T-helper 22 cell (primary cell): ENCODE measurements around the gene INTS3.
A peak's percentile ranks its signal among the peaks of the same experiment; 100 is the strongest.
"Not testable (repeated sequence)": the region's sequence is repeated elsewhere in the genome, so short reads cannot be mapped to it uniquely, and the experiment has no call there.

Experiments
- DNase-seq: peaks from one replicate; pipeline ENCODE4 v3.0.0-alpha.2; 2020; ENCODE audit warnings: low read depth

INTS3 gene

DNA sequence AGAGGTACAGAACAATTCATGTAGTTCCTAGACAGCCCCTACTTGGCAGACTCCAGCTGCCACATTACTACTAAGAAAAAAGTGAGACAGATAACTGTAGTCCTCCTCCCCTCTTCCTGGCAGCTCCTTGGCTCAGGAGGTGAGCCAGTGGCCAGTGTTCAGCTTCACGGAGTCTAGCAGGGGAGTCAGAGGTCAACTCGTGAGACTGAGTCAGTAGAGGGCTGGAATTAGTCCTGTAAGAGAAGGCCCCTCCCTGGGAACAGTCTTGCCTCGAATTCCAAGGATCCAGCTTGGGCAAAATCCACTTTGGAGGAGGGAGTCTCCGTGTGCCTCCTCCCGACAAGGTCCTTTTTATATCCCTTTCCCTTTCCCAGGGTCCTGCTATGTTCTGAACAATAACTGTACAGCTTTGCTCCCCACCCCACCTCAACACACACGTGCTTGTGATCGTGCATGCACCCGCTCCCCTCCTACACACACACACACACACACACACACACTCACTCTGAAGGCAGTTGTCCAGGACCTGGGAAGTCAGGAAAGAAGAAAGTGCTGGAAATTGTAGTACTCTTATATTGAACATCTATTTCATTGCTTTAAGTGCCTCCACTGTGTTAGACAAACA, 24.8 kb downstream of the INTS3 start:
- DNase-seq = no peak

DNA sequence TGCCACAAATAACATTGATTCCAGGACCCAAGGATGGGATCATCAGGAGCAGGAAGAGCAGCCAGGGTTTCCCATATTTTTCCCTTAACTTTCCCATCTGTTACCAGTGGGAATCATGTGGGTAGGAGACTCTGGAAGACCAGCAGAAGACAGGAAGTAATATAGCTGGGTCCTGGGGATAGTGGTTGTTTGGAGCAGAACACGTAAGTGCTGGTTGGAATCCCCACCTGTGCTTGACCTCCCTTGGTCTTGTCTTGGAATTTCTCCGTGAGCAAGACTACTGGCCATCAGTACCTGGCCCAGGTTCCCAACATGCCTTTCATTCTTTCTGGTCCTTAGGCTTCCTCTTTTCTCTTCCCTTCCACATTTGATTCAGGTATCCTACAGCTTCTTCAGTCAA, 26.4 kb downstream of the INTS3 start:
- DNase-seq = no peak

DNA sequence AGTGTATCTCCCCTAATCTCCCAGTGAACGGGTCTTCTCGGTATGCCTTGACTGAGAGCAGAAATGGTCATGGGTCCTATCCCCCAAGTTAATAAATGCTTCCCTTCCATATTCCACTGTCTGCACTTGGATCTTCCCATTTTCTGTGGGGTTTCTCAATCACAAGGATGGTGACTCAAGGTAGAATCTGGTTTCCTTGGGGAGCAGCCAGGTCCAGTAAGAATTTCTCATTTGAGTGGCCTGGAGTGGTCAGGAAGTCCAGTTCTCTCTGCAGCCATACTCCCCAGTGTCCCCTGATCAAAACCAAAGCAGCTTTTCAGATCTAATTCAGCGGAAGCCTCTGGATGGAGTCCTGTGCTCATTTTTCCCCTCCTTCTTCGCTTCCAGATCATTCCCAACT, 32.6 kb downstream of the INTS3 start:
- DNase-seq = no peak

DNA sequence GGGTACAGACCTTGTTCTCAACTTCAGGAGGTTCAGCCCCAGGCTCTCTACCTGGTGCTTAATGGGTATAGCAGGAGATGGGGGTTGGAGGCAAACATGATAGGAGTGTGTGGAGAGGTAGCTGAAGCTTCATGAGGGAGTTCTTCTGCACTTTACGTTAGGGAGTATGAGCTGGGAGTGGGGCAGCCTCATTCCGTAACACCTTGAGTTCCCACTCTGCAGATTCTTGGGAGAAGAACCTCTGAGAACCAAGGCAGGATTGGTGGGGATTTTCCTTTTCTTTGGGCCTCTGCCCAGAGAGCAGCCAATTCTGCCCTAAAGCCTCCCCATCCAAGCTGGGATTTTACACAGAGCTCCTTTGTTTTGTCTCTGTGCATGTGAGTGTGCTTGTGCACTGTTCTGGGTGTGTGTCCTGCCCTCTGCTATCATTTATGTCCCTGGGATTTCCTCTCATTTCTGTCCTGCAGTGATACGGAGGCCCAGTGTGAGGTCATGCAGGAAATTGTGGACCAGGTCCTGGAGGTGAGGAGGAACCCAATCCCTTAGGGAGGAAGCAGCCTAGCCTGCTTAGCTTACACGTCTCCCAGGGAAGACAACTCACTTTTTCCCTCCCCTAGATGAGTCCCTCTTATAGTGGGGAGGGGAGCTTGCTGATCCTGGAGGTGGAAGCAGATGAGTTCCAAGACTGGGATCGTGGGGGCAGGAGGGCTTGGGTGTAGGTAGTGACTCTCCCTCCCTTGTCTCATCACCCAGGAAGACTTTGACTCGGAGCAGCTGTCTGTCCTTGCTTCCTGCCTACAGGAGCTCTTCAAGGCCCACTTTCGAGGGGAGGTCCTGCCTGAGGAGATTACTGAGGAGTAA, 35.7 kb downstream of the INTS3 start:
- DNase-seq = no peak

DNA sequence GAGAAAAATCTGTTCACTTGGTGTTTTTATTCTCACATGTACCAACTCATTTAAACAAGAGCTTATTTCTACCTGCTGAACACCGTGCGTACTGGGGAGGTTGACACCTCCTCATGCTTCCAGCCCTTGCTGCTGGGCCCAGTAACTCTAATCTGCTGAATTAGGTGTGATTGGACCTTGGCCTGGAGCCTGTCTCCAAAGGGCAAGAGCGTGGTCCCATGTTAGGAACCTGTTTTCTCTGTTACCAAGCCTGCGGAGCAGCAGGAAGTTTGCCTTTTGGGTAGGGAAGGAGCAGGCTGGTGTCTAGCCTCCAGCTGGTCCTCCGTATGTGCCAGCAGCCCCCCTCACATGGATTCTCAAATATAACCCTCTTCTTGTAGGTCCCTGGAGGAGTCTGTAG, 36.5 kb downstream of the INTS3 start:
- DNase-seq = no peak

DNA sequence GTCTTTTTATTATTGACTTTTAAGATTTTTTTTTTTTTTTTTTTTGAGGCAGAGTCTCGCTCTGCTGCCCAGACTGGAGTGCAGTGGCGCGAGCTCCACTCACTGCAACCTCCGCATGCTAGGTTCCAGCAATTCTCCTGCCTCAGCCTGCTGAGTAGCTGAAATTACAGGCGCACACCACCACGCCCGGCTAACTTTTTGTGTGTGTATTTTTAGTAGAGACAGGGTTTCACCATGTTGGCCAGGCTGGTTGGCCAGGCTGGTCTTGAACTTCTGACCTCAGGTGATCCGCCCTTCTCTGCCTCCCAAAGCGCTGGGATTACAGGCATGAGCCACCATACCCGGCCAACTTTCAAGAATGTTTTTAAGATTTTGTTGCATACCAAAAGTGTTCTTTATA, 38.8 kb downstream of the INTS3 start:
- not testable (repeated sequence) for DNase-seq

DNA sequence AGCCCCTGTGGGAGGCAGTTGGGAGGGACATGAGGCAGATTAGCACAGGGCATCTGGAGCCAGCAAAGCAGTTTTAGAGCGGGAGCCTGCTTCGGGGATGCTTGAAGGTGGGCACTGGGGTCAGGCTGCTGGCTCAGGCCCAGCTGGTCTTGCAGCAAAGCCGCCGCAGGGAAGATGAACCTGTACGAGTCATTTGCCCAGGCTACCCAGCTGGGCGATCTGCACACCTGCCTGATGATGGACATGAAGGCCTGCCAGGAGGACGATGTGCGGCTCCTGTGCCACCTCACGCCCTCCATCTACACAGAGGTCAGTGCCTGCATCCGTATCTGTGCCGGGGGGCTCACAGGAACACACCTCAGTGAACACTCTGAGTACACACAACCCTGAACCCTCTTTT, 39.7 kb downstream of the INTS3 start:
- no peak for DNase-seq

DNA sequence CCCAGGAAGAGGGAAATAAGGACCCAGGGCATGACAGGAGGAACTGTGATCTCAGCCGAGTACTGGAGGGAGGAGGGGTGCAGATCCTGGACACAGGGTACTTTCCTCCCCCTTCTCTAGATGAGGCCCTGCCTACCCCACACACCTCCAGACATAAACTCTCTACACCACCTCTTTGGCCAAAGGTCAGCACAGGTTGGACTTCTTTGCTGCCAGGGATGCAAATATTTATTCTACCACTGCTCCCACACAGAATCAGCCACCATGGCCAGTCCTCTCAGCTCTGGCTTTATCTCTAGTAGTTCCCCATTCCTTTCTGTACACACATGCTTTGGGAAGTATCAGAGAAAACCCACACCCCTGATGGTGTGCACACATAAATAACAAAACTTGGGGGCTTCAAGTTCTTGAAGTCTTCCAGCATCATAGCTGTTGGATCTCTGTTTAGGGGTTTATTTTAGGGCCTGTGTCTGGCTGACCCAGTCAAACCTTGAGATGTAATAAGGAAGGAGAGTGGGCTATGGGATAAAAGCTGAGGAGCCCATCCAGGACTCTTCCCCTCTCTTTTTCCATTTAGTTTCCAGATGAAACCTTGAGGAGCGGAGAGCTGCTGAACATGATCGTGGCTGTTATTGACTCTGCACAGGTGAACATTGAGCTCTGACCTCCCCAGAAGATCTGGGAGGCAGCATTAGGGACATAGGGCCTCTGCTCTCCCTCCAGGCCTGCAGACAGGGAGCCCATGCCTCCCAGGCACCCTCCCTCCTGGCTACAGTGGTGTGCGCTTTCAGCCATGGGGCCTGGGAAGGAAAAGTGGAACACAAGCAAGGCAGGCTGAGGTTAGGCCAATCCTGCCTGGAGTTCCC, 40.7 kb downstream of the INTS3 start:
- no peak for DNase-seq

DNA sequence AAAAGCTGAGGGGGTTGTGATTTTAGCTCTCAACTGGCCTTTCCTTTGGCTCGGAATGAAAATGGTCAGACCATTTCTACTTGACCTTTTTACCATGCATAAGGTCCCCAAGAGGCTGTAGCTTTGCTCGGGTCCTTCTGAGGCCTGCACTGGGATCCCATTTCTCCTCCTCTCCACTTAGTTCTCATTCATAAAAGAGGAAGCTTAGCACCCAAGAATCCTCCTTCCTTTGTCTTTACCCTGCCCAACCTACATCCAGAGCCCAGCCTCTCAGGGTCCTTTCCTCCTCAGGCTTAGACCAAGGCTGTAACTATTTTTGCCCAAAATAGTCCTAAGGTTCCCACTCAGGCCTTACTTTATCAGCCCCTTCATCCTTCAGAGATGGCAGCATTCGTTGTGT, 41.4 kb downstream of the INTS3 start:
- DNase-seq = no peak

DNA sequence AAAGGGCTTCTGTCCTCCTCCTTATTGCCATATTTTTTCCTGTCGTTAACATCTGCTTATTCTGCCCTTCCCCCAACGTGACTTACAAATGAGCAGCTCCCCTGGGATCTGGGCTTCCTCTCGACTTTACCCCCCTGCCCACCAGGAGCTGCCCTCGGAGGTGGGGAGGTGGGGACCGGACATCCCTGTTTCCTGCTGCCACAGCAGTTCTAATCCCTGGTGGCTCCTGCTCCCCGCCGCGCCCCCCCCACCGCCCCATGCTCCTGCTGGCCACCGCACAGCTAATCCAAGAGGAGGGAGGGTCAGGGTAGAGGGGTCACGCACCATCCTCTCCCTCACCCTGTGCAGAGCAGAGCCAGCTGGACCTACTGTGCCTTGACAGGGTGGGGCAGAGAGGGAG, 42.9 kb downstream of the INTS3 start:
- no peak for DNase-seq

DNA sequence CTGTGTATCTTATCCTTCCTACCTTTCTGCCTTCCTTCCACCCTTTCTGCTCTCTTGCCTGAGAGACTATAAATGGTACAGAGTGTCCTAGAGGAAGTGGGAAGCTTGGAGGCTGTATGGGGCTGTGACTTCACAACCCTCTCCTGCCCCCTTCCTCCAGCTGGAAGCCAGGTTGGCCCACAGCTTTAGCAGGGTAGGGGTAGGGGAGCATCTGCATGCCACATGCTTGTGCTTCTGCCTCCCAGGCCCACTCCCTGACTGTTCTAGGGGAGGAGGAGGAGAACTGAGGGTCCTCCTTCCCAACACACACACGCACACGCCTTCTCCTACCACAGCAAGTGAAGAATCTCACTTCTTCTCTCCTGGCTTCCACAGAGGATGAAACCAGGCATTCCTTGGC, 43.4 kb downstream of the INTS3 start:
- no peak for DNase-seq

DNA sequence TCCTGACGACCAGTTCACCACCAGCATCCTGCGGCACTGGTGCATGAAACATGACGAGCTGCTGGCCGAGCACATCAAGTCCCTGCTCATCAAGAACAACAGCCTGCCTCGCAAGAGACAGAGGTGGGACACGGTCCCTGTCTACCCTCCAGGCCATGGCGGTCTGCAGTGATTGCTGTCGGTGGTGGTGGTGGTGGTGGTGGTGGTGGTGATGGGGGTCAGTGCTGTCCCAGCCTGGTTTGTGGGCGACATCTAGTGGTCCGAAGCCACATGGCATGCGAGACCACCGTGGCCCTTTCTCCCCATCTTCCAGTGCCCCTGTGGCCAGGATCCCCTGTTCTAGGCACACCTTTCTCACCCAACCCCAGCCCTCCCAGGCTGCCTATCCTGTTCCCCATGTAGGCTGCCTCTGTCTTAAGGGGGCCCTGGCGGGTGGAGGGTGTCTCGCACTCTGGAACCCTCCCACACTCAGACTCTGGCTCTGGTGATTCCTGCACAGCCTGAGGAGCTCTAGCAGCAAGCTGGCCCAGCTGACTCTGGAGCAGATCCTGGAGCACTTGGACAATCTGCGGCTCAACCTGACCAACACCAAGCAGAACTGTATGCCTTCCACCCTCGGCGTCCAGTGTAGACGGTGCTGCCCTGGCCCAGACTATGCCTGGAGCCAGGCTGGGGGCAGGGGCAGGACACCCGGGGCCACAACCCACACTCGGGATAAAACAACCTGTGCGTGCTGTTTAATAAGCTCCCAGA, 44.2 kb downstream of the INTS3 start:
- DNase-seq = no peak

DNA sequence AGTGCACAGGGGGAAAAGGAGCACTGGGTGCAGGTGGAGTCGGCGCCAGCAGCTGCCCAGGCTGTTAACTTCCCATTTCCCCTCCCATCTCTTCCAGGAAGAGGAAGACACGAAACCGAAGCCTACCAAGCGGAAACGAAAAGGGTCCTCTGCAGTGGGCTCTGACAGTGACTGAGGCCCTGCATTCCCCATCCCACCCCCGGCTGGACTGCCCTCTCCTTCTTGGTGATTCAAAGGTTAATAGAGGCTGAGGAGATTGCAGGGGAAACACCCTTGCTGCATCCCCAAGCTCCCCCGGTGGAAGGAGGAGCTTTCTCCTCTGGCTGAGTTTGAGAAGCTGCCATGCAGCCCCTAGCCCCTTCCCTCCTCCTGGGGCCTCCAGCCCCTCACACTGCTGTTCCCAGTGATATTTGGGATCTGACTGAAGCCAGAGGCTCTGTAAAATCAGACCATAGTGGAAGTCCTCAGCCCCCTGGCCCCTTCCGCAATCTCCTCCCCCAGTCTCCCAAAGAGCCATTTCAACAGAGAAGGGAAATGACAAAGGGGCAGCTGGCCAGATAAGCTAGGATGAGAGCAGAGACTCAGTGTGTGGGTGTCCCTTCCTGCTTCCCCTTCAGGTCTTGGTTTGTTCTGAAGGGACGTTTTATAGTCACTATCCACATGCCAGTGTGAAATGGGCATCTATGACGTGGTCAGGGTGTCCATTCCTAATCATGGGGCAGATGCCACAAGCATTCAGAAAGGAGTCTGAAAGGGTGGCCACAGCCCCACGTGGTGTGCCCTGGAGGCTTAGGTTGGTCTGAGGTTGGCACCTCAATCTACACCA, 45.5 kb downstream of the INTS3 start:
- no peak for DNase-seq

DNA sequence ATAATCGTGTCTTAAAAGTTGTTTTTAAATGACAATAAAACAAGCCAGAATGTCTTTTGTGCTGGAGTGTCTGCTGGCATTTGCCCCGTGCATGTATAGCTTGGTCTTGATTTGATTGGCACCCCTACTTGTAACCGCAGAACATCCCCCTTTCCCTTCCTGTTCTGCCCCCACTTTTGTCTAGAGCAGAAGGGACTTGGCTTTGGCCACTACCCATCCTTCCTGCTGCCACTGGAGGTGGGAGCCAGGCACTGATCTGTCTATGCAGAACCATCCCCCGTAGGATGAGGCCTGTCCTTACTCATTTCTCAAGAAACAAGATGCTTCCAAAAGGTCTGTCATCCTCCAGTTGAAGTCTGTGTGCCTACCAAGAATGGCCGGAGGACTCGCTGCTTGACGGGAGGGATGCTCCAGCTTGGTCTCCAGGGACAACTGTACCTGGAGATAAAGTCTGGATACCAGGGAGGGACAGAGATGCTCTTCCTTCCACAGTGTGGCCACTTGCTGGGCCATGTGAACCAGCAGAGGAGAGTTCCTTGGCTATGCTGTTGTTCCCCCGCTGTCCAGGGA, 46.3 kb downstream of the INTS3 start:
- DNase-seq = no peak

DNA sequence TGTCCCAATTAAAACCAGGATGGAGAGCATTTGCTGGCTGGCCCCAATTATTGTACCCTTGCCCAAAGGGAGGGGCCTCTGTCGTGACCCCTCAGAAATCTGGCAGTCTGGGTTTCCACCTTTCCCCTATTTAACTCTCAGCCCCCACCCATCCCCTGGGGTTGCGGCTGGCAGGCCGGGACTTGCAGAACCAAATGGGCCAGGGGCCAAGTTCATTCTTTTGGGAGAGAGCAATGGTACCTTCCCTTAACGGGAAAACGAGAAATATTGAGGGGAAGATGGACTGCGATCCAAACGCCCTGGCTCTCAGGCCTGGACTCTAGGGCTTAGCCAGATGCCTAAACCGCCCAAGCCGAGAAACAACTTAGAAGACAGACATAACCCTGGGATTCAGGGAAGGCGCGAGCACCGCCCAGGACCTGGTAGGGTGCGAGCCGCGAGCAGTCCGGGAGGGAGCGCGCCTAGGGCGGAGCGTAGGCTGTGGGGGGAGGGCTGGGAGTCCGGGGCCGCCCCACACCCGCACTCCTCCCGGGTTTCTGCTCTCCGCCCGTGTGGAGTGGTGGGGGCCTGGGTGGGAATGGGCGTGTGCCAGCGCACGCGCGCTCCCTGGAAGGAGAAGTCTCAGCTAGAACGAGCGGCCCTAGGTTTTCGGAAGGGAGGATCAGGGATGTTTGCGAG, 47.1 kb downstream of the INTS3 start, which contains the start of gene SLC27A3:
TSS of gene SLC27A3 (plus strand) at position 628 of the 678 bp plus-strand sequence. CDS start 91 bp downstream, outside the sequence.
- DNase-seq = no peak

DNA sequence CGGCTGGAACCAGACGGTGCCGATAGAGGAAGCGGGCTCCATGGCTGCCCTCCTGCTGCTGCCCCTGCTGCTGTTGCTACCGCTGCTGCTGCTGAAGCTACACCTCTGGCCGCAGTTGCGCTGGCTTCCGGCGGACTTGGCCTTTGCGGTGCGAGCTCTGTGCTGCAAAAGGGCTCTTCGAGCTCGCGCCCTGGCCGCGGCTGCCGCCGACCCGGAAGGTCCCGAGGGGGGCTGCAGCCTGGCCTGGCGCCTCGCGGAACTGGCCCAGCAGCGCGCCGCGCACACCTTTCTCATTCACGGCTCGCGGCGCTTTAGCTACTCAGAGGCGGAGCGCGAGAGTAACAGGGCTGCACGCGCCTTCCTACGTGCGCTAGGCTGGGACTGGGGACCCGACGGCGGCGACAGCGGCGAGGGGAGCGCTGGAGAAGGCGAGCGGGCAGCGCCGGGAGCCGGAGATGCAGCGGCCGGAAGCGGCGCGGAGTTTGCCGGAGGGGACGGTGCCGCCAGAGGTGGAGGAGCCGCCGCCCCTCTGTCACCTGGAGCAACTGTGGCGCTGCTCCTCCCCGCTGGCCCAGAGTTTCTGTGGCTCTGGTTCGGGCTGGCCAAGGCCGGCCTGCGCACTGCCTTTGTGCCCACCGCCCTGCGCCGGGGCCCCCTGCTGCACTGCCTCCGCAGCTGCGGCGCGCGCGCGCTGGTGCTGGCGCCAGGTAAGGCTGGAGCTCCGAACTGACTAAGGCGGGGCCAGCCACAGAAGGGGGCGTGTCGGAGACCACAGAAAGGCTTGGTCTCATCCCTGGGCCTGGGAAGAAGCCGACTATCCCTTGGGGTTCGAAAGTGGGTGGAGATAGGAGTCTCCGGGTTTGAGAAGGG, 47.8 kb downstream of the INTS3 start:
- peak; percentile 45 for DNase-seq

DNA sequence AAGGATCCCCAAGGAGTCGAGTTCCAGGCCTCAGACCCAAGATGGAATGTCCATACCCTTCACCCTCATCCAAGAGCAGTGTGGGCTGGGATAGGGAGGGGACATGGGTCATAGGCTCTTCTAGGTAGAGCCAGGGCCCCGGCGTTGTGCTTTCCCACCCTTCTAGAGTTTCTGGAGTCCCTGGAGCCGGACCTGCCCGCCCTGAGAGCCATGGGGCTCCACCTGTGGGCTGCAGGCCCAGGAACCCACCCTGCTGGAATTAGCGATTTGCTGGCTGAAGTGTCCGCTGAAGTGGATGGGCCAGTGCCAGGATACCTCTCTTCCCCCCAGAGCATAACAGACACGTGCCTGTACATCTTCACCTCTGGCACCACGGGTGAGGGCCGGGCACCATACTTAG, 48.5 kb downstream of the INTS3 start:
- DNase-seq = no peak

DNA sequence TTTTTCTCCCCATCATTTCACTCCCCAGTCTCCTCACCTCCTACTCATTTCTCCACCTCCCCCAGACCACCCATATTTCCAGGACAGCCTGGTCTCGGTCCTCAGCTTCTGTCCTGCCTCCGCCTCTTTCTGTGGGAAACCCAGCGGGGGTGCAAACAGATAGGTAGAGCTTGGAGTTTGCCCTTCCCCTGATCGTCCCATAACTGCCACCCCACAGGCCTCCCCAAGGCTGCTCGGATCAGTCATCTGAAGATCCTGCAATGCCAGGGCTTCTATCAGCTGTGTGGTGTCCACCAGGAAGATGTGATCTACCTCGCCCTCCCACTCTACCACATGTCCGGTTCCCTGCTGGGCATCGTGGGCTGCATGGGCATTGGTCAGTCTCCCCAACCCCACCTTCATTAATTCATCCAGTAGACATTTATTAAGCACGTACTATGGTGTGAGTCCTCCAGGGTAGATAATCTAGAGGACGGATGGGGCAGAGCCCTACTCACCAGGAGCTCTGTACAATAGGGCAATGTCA, 49.1 kb downstream of the INTS3 start:
- DNase-seq = no peak

DNA sequence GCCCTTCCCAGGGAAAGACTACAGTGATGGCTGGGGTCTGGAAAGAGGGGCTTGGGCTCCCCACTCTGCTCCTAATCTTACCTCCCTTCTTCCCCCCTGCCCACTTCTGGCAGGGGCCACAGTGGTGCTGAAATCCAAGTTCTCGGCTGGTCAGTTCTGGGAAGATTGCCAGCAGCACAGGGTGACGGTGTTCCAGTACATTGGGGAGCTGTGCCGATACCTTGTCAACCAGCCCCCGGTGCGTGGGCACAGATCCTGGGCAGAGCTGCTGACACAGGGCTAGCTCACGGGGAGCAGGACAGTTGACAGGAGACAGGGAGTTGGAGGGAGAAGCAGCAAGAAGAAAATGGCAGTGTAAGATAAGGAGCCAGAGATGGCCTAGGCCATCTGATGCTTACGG, 49.8 kb downstream of the INTS3 start:
- DNase-seq = no peak
